Tibial nerve (tissue), 4 donors: ENCODE measurements around the gene MAG.

Experiments used
- CTCF ChIP-seq, 5 experiments: fragments of 200-600 bp in 3 of 5; fragments of 450-650 bp in 2 of 5; sonication (generic) in 3 of 5; IDR thresholded peaks; one replicate each; pipeline ENCODE4 v1.5.1; 2016 to 2019; ENCODE audit warnings: antibody characterized with exemption in 5 of 5, mild to moderate bottlenecking in 3 of 5, moderate library complexity in 2 of 5
- EP300 ChIP-seq, 2 donors: sonication (generic); formaldehyde crosslinking; IDR thresholded peaks; one replicate each; pipeline ENCODE4 v1.6.1; 2017; ENCODE audit warnings: antibody characterized with exemption in 2 of 2, mild to moderate bottlenecking in 1 of 2
- POLR2A ChIP-seq, 2 donors: fragments of 450-650 bp; IDR thresholded peaks; one replicate each; pipeline ENCODE4 v1.6.1; 2017; ENCODE audit warnings: antibody characterized with exemption in 2 of 2, mild to moderate bottlenecking in 2 of 2, moderate library complexity in 2 of 2

DNA sequence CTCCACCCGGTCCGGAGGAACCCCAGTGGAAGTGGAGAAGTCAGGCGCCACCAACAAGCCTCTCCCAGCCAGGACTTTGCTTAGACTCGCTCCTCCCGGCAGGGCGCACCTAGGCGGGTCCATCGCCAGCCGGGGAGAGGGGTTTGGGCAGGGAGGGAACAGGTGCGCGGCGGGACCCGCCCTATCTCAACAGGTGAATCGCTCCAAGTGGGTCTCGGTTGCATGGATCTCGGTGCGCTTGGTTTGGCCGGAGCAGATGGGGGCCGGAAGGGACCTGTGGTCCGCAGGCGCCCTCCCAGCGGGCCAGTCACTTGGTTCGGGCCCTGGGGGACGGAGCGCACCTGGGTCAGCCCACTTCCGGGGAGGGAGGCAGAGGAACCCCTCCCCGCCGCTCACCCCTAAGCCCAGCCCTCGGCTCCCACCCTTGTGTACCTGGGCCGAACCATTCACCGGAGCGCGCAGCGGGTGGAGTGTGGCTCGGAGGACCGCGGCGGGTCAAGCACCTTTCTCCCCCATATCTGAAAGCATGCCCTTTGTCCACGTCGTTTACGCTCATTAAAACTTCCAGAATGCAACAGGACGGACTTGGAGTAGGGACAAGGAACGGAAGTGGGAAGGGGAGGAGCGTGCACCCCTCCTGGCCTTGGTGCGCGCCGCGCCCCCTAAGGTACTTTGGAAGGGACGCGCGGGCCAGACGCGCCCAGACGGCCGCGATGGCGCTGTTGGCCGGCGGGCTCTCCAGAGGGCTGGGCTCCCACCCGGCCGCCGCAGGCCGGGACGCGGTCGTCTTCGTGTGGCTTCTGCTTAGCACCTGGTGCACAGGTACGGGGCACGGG, 43.4 kb upstream of the MAG start, which contains the start of gene LSR:
- TF ChIP-seq CTCF (IDR thresholded peaks at IDR 0.05), result no peak
- TF ChIP-seq POLR2A (IDR thresholded peaks at IDR 0.05), result no peak
- TF ChIP-seq EP300 (IDR thresholded peaks at IDR 0.05), result peak in 1 of 2 donors; percentile 8
